HS-27A (cell line): ENCODE measurements around the gene GABARAP.

ENCODE experiments used
- DNase-seq: peaks from one replicate; pipeline ENCODE4 v3.0.0-alpha.2; 2012; ENCODE audit warnings: low read depth, missing footprints

GABARAP gene

DNA sequence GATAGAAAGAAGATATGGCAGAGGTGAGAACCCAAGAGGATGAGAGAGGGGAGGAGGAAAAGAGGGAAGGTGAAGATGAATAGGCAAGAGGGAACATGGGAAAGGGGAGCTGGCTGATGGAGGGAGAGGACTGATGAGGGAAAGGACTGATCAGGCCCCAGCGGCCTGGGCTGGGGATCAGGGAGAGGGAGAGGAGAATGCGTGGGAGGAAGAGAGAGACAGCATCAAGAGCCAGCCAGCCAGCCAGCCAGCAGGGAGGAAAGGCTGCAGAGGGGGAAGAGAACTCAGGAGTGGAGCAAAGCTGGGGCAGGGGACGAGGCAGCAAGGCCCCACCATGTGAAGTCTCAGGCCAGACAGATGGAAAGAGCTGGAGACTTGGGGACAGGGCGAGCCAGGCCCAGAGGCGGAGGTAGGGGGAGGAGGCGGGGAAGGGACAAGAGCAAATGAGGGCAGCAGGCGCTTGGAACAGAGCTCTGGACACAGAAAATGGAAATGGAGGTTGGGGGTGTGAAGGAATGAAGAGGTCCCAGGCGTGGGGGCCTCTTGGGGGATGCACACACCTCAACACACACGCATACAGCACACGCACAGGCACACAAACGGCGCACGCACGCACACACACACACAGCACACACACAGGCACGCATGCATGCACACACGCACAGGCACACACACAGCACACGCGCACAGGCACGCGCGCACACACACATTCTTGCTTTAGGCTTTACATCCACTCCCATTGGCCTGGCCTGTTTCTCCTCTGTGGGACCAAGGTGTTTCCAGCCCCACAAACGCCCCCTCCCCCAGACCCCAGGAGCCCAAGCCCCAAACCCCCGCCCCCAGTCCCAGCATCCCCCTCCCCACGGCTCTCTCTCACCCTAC, 34.9 kb downstream of the GABARAP start:
- DNase-seq = no peak

DNA sequence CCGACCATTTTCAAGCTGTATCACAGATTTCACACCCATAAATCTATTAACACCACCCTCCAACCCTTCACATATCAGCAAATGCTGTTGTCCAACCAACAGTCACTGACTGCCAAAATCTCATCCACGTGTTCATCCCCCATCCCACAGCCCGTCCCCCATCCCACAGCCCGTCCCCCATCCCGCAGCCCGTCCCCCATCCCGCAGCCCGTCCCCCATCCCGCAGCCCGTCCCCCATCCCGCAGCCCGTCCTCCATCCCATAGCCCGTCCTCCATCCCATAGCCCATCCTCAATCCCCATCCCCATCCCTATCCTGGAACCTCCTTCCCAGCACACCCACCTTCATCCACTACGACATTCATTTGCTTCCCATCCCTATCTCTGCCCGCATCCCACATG, 36.7 kb downstream of the GABARAP start:
- DNase-seq = no peak

DNA sequence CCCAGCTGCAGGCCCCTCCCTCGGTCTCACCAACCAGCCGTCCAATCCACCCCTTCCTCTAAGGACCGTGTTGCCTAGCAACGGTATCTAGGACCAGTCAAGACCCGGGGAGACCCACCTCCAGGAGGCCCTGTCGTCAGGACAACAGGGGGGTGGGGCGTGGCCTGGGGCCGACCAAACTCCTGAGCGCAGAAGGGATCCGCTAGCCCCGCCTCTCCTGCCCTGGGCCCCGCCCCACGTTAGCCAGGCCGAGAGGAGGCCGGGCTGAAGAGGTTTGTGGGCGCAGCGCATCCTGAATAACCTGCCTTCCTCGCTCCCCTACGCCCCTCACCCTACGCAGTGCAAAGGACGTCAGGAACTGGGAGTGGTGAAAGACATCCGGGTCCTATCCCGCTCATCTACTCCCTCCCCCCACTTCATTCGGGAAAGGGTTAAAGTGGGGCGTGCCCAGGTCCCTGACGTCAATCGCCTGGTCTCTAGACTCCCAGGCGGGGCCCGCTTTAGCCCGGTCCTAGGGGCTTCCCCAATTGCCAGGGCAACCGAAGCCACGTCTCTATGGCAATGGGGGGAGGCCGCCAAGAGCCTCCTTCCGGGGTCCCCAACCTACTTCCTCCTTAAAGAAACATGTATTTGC, 37.3 kb downstream of the GABARAP start:
- DNase-seq = no peak

DNA sequence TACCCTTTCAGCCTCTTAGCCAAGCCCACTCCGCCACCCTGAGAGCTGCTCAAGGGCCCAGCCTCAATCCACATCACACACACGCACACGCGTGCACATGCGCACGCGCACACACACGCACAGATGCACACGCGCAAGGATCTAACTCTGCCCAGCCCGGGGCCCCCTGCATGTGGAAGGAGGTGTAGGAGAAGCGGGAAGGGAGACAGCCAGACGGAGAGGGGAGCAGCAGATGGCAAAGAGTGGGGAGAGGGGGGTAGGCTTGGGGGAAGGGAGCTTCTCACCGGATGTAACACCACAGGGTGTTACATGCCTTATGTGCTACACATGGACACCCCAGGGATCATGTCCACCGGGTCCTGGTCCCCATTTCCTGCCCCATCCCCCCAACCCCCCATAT, 37.9 kb downstream of the GABARAP start:
- no peak for DNase-seq

DNA sequence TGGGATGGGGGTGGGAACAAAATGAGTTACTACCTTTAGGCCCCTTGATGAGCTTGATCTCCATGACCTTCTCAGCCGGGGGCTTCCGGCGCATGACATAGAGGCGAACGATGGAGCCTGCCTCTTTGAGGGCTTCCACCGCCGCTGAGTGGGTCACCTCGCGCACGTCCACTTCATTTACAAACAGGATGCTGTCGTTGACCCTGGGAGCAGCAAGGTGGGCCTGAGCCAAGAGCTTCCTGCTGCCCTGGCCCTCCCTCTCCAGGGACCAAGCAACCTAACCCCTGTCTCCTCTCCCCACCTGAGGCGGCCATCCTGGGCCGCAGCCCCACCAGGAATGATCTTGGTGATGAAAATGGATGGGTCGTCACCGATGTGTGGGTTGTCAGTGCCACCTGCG, 38.9 kb downstream of the GABARAP start:
- DNase-seq = no peak

DNA sequence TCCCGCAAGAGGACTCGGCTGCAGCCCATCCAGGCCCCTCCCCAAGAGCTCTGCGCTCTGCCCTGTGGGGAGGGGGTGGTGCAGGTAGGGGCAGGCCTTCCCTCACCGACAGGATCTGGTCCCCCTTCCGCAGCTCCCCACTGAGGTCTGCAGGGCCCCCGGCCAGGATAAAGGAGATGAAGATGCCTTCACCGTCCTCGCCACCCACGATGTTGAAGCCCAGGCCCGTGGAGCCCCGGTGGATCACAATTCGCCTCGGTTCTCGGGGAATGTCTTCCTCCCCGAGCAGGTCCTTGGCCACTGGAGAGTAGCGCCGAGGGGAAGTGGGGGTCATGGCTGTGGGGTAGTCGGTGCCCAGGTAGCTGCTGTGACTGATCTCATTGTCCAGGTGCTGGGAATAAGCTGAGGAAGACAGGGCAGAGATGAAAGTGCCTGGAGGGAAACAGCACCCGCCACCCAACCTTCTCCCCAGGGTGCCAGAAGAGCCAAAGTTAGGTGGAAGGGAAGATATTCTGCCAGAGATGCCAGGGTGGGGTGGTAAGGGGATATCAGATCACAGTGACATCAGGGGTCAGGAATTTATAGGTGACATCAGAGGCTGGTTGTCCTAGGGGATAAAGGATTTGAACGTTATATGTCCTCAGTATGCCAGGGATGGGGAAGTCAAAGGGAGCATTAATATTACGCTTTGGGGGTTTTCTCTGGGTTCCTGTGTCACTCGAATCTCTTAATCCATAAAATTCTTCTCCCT, 45.4 kb downstream of the GABARAP start:
- no peak for DNase-seq

DNA sequence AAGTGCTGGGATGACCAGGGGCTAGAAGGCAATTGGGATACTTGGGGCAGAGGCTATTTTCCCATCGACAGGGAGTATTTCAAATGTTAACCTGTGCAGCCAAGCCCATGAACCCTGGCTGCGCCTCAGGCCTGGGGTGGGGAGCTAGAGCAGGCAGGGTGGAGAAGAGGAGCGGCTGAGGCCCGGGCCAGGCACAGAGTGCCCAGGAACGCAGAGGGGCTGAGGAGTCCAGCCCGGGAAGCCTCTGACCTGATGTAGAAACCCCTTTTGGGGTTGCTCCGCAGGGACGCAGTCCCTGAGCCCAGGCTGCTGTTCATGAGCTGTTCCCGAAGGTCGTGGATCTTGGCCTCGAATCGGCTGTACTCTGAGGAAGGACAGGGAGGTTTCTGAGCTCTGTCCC, 46.3 kb downstream of the GABARAP start:
- no peak for DNase-seq

DNA sequence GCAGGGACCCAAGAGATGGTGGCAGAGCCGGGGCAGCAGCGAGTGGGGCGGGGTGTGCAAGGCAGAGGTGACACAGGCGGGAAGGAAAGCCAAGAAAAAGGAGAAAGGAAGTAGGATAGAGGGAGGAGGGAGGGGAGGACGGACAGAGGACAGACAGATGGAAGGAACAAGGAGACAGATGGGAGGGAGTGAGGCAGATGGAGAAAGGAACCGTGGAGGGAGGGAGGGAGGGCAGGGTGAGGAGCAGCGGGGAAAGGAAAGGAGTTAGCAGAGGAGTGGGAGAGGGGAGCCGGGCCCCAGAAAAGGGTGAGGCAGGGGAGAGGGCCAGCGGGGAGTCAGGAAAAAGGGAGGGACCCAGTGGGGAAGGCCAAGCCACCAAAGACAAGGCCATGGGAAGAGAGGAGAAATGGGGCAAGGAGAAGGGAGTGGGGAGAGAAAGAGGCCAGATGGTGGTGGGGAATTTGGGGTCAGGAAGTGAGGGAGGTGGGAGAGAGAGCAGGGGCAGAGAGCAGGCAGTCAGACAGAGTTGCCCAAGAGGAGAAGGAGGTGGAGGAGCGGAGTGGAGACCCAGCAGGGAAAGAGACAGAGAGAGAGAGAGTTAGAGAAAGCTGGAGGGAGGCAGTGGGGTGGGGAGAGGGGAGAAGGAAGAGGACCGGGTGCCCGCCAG, 49.8 kb downstream of the GABARAP start:
- no peak for DNase-seq

DNA sequence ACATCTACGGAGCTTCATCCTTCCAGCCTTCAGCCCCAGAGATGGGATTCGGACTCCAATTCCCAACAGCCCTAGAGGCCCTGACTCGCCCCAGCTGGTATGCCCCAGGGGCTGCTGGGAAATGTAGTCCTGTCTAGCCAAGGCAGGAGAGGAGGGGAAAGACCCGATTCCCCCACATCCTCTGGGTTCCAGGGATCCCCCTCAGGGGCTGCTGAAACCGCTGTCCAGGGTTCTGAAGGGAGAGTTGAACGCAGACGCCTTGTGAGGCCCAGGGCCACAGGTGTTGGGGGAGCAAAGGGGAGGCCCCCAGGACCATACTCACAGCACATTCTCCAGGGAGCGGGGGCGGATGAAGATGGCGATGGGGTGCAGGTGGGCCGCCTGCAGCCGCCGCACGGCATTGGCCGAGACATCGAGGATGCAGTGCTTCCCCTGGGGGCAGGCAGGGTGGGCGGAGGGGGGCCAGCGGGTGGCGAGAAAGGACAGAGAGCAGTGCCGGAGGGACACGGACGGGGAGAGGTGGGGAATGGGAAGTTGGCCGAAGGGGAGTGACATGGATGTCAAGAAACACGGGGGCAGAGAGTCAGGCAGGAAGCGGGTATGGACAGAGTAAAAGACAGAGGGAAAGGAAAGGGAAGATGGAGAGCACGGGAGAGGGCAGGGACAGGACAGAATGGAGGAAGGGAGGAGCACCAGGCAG, 50.5 kb downstream of the GABARAP start:
- no peak for DNase-seq

DNA sequence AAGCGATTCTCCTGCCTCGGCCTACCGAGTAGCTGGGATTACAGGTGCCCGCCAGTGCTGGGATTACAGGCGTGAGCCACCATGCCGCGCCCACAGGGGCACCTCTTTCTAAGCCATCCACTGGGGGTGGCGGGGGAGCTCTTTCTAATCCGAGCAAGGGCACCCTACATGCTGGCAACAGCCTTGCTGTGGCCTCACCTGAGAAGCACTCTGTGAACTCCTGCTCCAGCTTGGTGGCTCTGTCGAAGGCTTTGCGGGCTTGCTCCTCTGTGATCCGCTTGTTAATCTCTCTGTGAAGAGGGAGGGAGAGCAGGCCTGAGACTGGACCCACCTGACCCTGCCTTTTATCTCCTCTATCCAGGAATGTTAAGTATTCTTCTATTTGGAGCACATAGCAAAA, 51.2 kb downstream of the GABARAP start:
- DNase-seq = no peak

DNA sequence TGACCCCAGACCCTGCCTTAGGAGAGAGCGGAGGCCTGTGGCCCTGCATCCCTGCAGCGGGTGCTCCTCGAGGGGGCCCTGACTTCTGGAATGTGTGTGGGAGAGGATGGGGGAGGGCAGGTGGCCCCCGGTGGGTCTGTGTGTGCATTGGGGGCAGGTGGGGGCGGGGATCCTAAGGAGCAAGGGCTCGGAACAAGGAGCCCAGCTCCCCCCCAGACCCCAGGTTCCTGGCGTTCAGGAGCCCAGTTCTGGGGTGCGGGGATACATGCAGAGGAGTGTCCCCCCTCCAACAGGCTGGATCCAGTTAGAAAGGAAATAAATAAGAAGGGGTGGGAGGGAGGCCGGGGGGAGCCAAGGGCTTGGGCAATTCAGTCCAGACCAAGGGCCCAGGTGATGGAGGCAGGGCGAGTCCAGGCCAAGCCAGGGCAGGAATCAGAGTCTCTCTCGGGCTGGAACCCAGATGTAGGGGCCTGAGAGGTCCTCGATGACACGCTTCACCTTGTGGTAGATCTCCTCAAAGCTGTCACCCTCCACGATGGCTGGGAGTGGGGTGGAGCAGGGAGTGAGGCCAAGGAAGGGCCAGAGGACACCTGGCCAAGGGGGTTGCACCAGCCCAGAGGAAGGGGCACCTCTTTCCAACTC, 51.9 kb downstream of the GABARAP start:
- no peak for DNase-seq
